ENCODE data around the gene CTIF.

DNA sequence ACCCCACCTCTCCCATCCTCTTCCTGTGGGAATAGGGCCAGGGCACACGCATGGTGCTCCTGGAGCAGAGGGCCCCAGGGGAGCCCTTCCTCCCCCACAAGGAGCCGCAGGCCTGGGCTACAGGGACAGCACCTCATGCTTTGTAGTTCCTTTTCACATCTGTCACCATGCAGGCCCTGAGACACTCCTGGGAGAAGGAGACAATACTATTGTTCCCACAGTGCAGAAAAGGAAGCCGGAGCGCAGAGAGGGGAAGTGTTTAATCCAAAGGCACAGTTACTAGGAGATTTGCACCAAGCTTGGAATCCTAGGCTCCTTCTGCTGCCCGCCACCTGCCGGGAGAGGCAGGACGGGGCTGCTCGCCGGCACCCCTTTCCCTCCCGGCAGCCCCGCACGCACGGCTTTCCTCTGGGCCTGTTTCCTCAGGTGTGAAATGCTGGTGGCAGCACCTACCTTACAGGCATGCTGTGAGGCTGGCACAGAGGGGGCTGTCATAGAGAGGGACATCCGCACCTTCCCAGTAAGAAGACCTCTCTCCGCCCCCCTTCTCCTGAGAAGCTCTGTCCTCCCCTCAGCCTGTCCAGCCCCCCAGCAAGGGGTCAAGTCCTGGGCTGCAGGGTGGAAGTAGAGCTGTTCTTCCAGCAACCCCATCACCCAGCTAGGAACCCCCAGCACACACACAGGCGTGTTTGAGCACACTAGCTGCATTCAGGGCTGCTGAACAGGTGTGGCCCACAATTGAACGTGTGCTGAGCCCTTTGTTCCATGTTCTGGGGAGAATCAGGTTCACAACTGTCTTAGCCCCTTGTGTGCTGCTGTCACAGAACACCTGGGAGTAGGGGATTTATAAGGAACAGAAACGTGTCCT is 349.3 kb downstream of the CTIF start:
- TF ChIP-seq POLR2A (IDR thresholded peaks at IDR 0.05; ENCODE audit: low read depth, low read length) = no peak
- no peak for TF ChIP-seq POLR2AphosphoS5 (IDR thresholded peaks at IDR 0.05; ENCODE audit: low read depth, low read length)
- TF ChIP-seq PAX5 (IDR thresholded peaks at IDR 0.05; ENCODE audit: insufficient read depth, low read length, severe bottlenecking) = no peak
- TF ChIP-seq TAF1 (IDR thresholded peaks at IDR 0.05; ENCODE audit: low read depth, low read length) = no peak
- no peak for TF ChIP-seq SPI1 (IDR thresholded peaks at IDR 0.05; ENCODE audit: low read depth, low read length)
- no peak for TF ChIP-seq POU2F2 (IDR thresholded peaks at IDR 0.05; ENCODE audit: low read depth, low read length)

All from GM12891 (cell line).